Smooth muscle cell (in vitro differentiated cells): ENCODE results near the gene SERPINB10. TPM values are rescaled to one million over a fixed set of nuclear protein-coding genes. Genes with fewer than 3 reads are reported as not detected.
A peak's percentile ranks its signal among the peaks of the same experiment; 100 is the strongest.

Experiments
- DNase-seq: peaks from one replicate; lab custom pipeline; 2025; ENCODE audit not compliant: unreplicated experiment; lab: John Stamatoyannopoulos, UW
- H2AFZ ChIP-seq: fragments of 200-600 bp; sonication (generic); 2 replicates; pipeline ENCODE4 v1.6.0; 2016; ENCODE audit warnings: antibody characterized with exemption, low read depth, mild to moderate bottlenecking
- H3F3A ChIP-seq: fragments of 200-600 bp; sonication (generic); 2 replicates; pipeline ENCODE4 v1.6.0; 2017; ENCODE audit warnings: antibody characterized with exemption, low read depth
- H3K27ac ChIP-seq: fragments of 200-600 bp; sonication (generic); 2 replicates; pipeline ENCODE4 v1.5.1; 2016; ENCODE audit warnings: low read depth, mild to moderate bottlenecking
- H3K27me3 ChIP-seq: fragments of 200-600 bp; sonication (generic); 2 replicates; pipeline ENCODE4 v1.6.1; 2016; ENCODE audit warnings: low read depth, mild to moderate bottlenecking
- H3K36me3 ChIP-seq: fragments of 200-600 bp; sonication (generic); 2 replicates; pipeline ENCODE4 v1.5.1; 2016; ENCODE audit warnings: low read depth
- H3K4me1 ChIP-seq: fragments of 200-600 bp; sonication (generic); 2 replicates; pipeline ENCODE4 v1.5.1; 2016; ENCODE audit warnings: low read depth
- H3K4me2 ChIP-seq: fragments of 200-600 bp; sonication (generic); 2 replicates; pipeline ENCODE4 v1.6.0; 2016; ENCODE audit warnings: mild to moderate bottlenecking
- H3K4me3 ChIP-seq: fragments of 200-600 bp; sonication (generic); 2 replicates; pipeline ENCODE4 v1.5.1; 2016; ENCODE audit warnings: mild to moderate bottlenecking
- H3K79me2 ChIP-seq: fragments of 200-600 bp; sonication (generic); 2 replicates; pipeline ENCODE4 v1.6.0; 2016; ENCODE audit warnings: low read depth, mild to moderate bottlenecking
- H3K9ac ChIP-seq: fragments of 200-600 bp; sonication (generic); 2 replicates; pipeline ENCODE4 v1.6.0; 2016; ENCODE audit warnings: low read depth
- H3K9me3 ChIP-seq: fragments of 200-600 bp; sonication (generic); replicated peaks from 2 replicates; pipeline ENCODE4 v1.5.1; 2016; ENCODE audit warnings: low read depth
- H4K20me1 ChIP-seq: fragments of 200-600 bp; sonication (generic); 2 replicates; pipeline ENCODE4 v1.6.0; 2016; ENCODE audit warnings: low read depth
- WGBS: methylation state at CpG from one replicate; pipeline ENCODE4 v1.1.7; 2016; ENCODE audit warnings: low lambda C conversion rate; 5-methylcytosine and 5-hydroxymethylcytosine counted together
- polyA plus RNA-seq: library from polyadenylated mRNA; unstranded; fragments of >200 nt; fragmentation: Nextera tagmentation; extraction: Ambion mirVana; gene quantifications from 2 replicates; pipeline ENCODE4 v1.2.1, GENCODE V29; 2016
- total RNA-seq: library from RNA; depleted of rRNA; stranded (reverse); fragments of >200 nt; gene quantifications from 2 replicates; pipeline ENCODE4 v1.2.3, GENCODE V29; 2014
- TF ChIP-seq, protein P1 (sequence below): fragments of 200-600 bp; sonication (generic); IDR thresholded peaks from 2 replicates; pipeline ENCODE4 v1.5.1; 2017; ENCODE audit warnings: borderline replicate concordance, mild to moderate bottlenecking, antibody characterized with exemption; ENCODE audit not compliant: insufficient read depth, poor library complexity, severe bottlenecking

Gene SERPINB10
- total and polyA plus RNA-seq, 2 experiments from 2014 or later, result 0.31 TPM; not detected in 1

DNA sequence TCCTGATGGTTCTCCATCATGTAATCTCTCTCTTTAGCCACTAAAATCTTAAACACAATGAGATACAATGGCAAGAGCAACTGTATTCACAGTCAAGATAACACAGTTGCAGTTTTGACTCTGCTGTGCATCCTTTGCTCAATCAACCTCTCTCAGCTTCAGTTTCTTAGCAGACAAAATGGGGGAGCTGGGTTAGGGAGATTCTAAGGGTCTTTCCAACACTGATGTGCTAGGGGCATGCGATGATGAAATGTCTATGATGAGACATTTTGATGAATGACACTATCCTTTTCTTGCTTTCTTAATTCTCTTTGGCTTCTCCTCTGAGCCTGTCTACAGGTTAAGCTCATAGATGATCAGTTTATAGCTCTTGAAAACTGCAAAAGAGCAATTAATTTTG, 1.1 kb downstream of the SERPINB10 start:
- Histone ChIP-seq H3K4me1 (no peaks in the 10 kb centered on the region), H3K36me3 (no peaks in the 10 kb centered on the region), H3K27me3 (no peaks in the 10 kb centered on the region), H3F3A (no peaks in the 10 kb centered on the region), H3K4me3 (no peak overlapping the region), H3K79me2 (no peaks in the 10 kb centered on the region), H3K27ac (no peak overlapping the region), H3K9ac (no peak overlapping the region), H4K20me1 (no peaks in the 10 kb centered on the region), H3K9me3 (no peaks in the 10 kb centered on the region), H2AFZ (no peak overlapping the region), H3K4me2 (no peak overlapping the region)
- 86% methylated on average over 1 of the region's 1 CpG for WGBS
- no peak for DNase-seq
- TF ChIP-seq, protein P1, sequence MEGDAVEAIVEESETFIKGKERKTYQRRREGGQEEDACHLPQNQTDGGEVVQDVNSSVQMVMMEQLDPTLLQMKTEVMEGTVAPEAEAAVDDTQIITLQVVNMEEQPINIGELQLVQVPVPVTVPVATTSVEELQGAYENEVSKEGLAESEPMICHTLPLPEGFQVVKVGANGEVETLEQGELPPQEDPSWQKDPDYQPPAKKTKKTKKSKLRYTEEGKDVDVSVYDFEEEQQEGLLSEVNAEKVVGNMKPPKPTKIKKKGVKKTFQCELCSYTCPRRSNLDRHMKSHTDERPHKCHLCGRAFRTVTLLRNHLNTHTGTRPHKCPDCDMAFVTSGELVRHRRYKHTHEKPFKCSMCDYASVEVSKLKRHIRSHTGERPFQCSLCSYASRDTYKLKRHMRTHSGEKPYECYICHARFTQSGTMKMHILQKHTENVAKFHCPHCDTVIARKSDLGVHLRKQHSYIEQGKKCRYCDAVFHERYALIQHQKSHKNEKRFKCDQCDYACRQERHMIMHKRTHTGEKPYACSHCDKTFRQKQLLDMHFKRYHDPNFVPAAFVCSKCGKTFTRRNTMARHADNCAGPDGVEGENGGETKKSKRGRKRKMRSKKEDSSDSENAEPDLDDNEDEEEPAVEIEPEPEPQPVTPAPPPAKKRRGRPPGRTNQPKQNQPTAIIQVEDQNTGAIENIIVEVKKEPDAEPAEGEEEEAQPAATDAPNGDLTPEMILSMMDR, result no peak

DNA sequence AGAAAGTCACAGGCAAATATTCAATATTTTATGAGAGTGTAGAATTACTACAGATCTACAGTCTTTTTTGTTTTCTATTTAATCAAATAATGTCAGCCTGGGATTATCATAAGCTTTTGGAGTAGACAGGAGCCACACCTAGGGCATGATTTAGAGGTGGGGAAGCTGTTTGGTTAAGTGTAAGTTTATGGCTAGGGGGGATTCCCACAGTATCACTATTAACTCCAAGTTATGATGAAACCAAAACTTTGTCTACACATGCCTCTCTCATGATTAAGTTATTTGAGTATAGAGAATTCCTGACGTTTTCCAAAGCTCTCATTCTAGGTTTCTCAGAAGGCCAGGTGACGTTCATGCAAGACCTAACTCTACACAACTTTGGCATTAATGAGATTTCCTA, 2.1 kb downstream of the SERPINB10 start:
- H3K4me2 ChIP-seq, result no peak overlapping the region
- no peak overlapping the region for H3K4me3 ChIP-seq
- H3F3A ChIP-seq, result no peaks in the 10 kb centered on the region
- no peak overlapping the region for H2AFZ ChIP-seq
- H3K36me3 ChIP-seq, result no peaks in the 10 kb centered on the region
- H3K79me2 ChIP-seq, result no peaks in the 10 kb centered on the region
- H4K20me1 ChIP-seq, result no peaks in the 10 kb centered on the region
- H3K4me1 ChIP-seq, result no peaks in the 10 kb centered on the region
- H3K9me3 ChIP-seq, result no peaks in the 10 kb centered on the region
- no peak overlapping the region for H3K27ac ChIP-seq
- H3K9ac ChIP-seq, result no peak overlapping the region
- TF ChIP-seq, protein P1, result no peak
- 76% methylated on average over 2 of the region's 2 CpGs for WGBS
- no peaks in the 10 kb centered on the region for H3K27me3 ChIP-seq
- DNase-seq, result no peak

DNA sequence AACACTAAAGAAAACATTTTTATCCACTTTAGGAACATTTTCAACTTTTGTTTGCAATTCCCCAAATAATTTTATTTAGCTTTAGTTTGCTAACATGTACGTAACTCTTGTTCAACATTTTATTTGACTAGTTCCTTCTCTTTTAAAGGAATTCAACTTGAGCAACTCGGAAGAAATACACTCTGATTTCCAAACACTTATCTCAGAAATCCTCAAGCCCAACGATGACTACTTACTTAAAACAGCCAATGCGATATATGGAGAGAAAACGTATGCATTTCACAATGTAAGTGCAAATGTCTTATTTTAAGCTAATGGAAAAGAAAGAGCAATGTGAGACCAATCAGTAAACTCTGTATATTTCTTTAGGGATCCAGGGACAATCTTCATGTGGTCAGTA, 10.1 kb downstream of the SERPINB10 start:
- DNase-seq, result no peak
- TF ChIP-seq, protein P1, result no peak
- WGBS, result 60% methylated on average over 5 of the region's 5 CpGs

DNA sequence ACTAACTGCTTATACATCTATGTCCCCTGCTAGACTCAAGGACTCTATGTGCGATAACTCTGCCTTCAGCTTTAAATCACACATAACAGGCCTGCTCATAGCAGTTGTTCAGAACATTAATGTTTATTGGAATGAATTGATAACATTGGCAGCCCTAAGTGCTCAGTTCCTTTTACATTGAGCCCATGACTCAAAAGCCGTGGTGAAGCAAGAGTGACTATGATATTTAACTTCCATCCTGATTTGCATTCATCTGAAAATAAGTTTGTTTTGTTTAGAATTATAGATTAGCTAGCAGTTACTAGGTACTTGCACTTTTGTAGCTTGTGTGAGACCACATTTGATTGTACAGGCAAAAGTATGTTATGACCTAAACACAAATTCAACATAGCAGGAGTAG, 14.3 kb downstream of the SERPINB10 start:
- WGBS, result 79% methylated on average over 2 of the region's 2 CpGs
- no peaks in the 10 kb centered on the region for H3F3A ChIP-seq
- H3K4me2 ChIP-seq, result no peak overlapping the region
- H3K4me3 ChIP-seq, result no peak overlapping the region
- TF ChIP-seq, protein P1, result no peak
- no peaks in the 10 kb centered on the region for H4K20me1 ChIP-seq
- no peaks in the 10 kb centered on the region for H3K27me3 ChIP-seq
- H3K9ac ChIP-seq, result no peak overlapping the region
- no peaks in the 10 kb centered on the region for H3K36me3 ChIP-seq
- no peak overlapping the region for H2AFZ ChIP-seq
- no peak for DNase-seq
- H3K4me1 ChIP-seq, result no peaks in the 10 kb centered on the region
- H3K9me3 ChIP-seq, result no peaks in the 10 kb centered on the region
- H3K27ac ChIP-seq, result no peak overlapping the region
- no peaks in the 10 kb centered on the region for H3K79me2 ChIP-seq

More for the DNA sequence above, 10.1 kb downstream of the SERPINB10 start:
- Histone ChIP-seq H3K4me3 (no peak overlapping the region), H3K4me1 (no peaks in the 10 kb centered on the region), H3K79me2 (no peaks in the 10 kb centered on the region), H3K4me2 (peak overlapping the region; percentile 41), H3K27me3 (no peaks in the 10 kb centered on the region), H3K27ac (no peak overlapping the region), H3K36me3 (no peaks in the 10 kb centered on the region), H3K9ac (no peak overlapping the region), H4K20me1 (no peaks in the 10 kb centered on the region), H3F3A (no peaks in the 10 kb centered on the region), H2AFZ (no peak overlapping the region), H3K9me3 (no peaks in the 10 kb centered on the region)
